Measurements from ENCODE around the gene METTL2B. TPM values are rescaled to one million over a fixed set of nuclear protein-coding genes. Genes with fewer than 3 reads are reported as not detected.
"Not testable (repeated sequence)": the region's sequence is repeated elsewhere in the genome, so short reads cannot be mapped to it uniquely, and the experiment has no call there.

METTL2B gene
- total and polyA plus RNA-seq, 2 donors (not counting 1 experiment from before 2014, with no cell fraction given): 25.5 to 30.9 TPM

GRCh38 chr7:128506819-128507218 is 30.3 kb downstream of the METTL2B start:
- H3K4me3 ChIP-seq (replicated peaks in 1 of 4; ENCODE audit: control extremely low read depth in 1 of 4, insufficient read depth in 1 of 4, low read depth in 3 of 4, low read length in 4 of 4); H3K27ac ChIP-seq (ENCODE audit: insufficient read depth, low read length); H3K79me2 ChIP-seq (ENCODE audit: control insufficient read depth, insufficient read depth, low read length); H3K4me2 ChIP-seq (ENCODE audit: extremely low read depth, insufficient read depth, low read length); H3K9ac ChIP-seq (ENCODE audit: insufficient read depth, low read length); H3K36me3 ChIP-seq (ENCODE audit: control insufficient read depth, insufficient read depth, low read length); H2AFZ ChIP-seq (ENCODE audit: low read length); H3K9me3 ChIP-seq (ENCODE audit: control insufficient read depth, insufficient read depth, low read depth, low read length); H3K27me3 ChIP-seq (ENCODE audit: control insufficient read depth, insufficient read depth, low read length); H4K20me1 ChIP-seq (ENCODE audit: control insufficient read depth, extremely low read depth, insufficient read depth, low read length); H3K4me1 ChIP-seq (ENCODE audit: control insufficient read depth, extremely low read depth, insufficient read depth, low read length); DNase-seq (ENCODE audit: low read depth in 2 of 2): not testable (repeated sequence)

DNA sequence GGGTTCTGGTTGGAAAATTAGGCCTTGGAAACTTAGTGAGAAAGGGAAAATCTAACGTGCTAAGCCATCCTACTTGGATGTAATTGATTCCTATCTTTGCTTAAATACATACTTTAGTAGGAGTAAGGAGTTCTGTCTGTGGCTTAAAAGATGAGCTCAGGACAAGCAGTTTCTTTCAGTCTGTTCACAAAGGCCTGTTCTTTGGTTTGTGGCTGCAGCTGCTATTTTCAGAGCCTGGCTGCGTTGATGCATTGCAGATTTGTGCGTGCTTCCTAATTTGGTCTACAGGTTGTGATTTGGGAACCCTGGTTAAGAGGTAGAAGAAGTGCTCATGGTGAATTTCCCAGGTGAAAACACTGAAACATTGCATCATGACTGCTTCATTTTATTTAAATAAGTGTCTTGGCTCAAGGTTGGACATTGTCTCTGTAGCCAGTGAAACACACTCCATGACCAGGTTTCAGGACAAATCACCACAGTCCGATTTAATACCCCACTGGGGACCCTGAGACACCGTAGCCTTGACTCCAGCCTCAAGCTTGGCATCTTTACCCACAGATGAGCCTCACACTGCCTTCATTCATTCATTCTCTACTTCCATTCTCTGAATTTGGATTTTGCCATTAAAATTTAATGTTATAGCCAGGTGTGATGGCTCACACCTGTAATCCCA is 30.9 kb downstream of the METTL2B start:
- not testable (repeated sequence) for H3K79me2 ChIP-seq (ENCODE audit: control insufficient read depth, insufficient read depth, low read length); H3K27ac ChIP-seq (ENCODE audit: insufficient read depth, low read length); H3K27me3 ChIP-seq (ENCODE audit: control insufficient read depth, insufficient read depth, low read length); DNase-seq (ENCODE audit: low read depth in 2 of 2); H2AFZ ChIP-seq (ENCODE audit: low read length); H3K9me3 ChIP-seq (ENCODE audit: control insufficient read depth, insufficient read depth, low read depth, low read length); H4K20me1 ChIP-seq (ENCODE audit: control insufficient read depth, extremely low read depth, insufficient read depth, low read length); H3K4me3 ChIP-seq (replicated peaks in 1 of 4; ENCODE audit: control extremely low read depth in 1 of 4, insufficient read depth in 1 of 4, low read depth in 3 of 4, low read length in 4 of 4); H3K9ac ChIP-seq (ENCODE audit: insufficient read depth, low read length); H3K4me2 ChIP-seq (ENCODE audit: extremely low read depth, insufficient read depth, low read length); H3K4me1 ChIP-seq (ENCODE audit: control insufficient read depth, extremely low read depth, insufficient read depth, low read length); H3K36me3 ChIP-seq (ENCODE audit: control insufficient read depth, insufficient read depth, low read length)

GRCh38 chr7:128511692-128512091 is 35.1 kb downstream of the METTL2B start:
- not testable (repeated sequence) for H3K36me3 ChIP-seq (ENCODE audit: control insufficient read depth, insufficient read depth, low read length); H3K9ac ChIP-seq (ENCODE audit: insufficient read depth, low read length); H3K9me3 ChIP-seq (ENCODE audit: control insufficient read depth, insufficient read depth, low read depth, low read length); DNase-seq (ENCODE audit: low read depth in 2 of 2); H3K27me3 ChIP-seq (ENCODE audit: control insufficient read depth, insufficient read depth, low read length); H3K27ac ChIP-seq (ENCODE audit: insufficient read depth, low read length); H3K4me3 ChIP-seq (replicated peaks in 1 of 4; ENCODE audit: control extremely low read depth in 1 of 4, insufficient read depth in 1 of 4, low read depth in 3 of 4, low read length in 4 of 4); H4K20me1 ChIP-seq (ENCODE audit: control insufficient read depth, extremely low read depth, insufficient read depth, low read length); H3K4me2 ChIP-seq (ENCODE audit: extremely low read depth, insufficient read depth, low read length); H3K4me1 ChIP-seq (ENCODE audit: control insufficient read depth, extremely low read depth, insufficient read depth, low read length); H2AFZ ChIP-seq (ENCODE audit: low read length); H3K79me2 ChIP-seq (ENCODE audit: control insufficient read depth, insufficient read depth, low read length)

GRCh38 chr7:128515232-128515631 is 38.7 kb downstream of the METTL2B start:
- not testable (repeated sequence) for H3K79me2 ChIP-seq (ENCODE audit: control insufficient read depth, insufficient read depth, low read length); H3K4me1 ChIP-seq (ENCODE audit: control insufficient read depth, extremely low read depth, insufficient read depth, low read length); DNase-seq (ENCODE audit: low read depth in 2 of 2); H3K27me3 ChIP-seq (ENCODE audit: control insufficient read depth, insufficient read depth, low read length); H3K36me3 ChIP-seq (ENCODE audit: control insufficient read depth, insufficient read depth, low read length); H3K4me3 ChIP-seq (replicated peaks in 1 of 4; ENCODE audit: control extremely low read depth in 1 of 4, insufficient read depth in 1 of 4, low read depth in 3 of 4, low read length in 4 of 4); H3K9me3 ChIP-seq (ENCODE audit: control insufficient read depth, insufficient read depth, low read depth, low read length); H3K9ac ChIP-seq (ENCODE audit: insufficient read depth, low read length); H2AFZ ChIP-seq (ENCODE audit: low read length); H3K27ac ChIP-seq (ENCODE audit: insufficient read depth, low read length); H4K20me1 ChIP-seq (ENCODE audit: control insufficient read depth, extremely low read depth, insufficient read depth, low read length); H3K4me2 ChIP-seq (ENCODE audit: extremely low read depth, insufficient read depth, low read length)

DNA sequence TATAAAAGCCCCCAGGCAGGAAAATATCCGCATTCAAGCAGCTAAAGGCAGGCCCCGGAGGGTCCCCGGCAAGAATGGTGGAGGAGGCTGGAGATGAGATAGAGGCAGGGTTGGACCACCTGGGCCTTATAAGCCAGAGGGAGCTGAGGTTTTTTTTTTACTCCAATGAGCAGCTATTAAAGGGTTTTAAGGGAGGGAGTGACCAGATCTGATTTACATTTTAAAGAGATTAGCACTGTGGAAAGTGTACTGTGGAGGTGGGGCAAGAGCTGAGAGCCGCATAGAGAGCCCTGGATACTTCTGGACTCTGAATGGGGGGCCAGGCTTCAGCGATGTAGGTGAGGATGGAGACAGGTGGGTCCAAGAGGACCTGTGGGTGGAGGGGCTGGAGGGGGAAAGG is 40.5 kb downstream of the METTL2B start:
- not testable (repeated sequence) for H4K20me1 ChIP-seq (ENCODE audit: control insufficient read depth, extremely low read depth, insufficient read depth, low read length); H3K27me3 ChIP-seq (ENCODE audit: control insufficient read depth, insufficient read depth, low read length); DNase-seq (ENCODE audit: low read depth in 2 of 2); H3K4me2 ChIP-seq (ENCODE audit: extremely low read depth, insufficient read depth, low read length); H3K9me3 ChIP-seq (ENCODE audit: control insufficient read depth, insufficient read depth, low read depth, low read length); H2AFZ ChIP-seq (ENCODE audit: low read length); H3K4me1 ChIP-seq (ENCODE audit: control insufficient read depth, extremely low read depth, insufficient read depth, low read length); H3K27ac ChIP-seq (ENCODE audit: insufficient read depth, low read length); H3K4me3 ChIP-seq (replicated peaks in 1 of 4; ENCODE audit: control extremely low read depth in 1 of 4, insufficient read depth in 1 of 4, low read depth in 3 of 4, low read length in 4 of 4); H3K36me3 ChIP-seq (ENCODE audit: control insufficient read depth, insufficient read depth, low read length); H3K79me2 ChIP-seq (ENCODE audit: control insufficient read depth, insufficient read depth, low read length); H3K9ac ChIP-seq (ENCODE audit: insufficient read depth, low read length)

- not testable (repeated sequence) for H4K20me1 ChIP-seq (ENCODE audit: control insufficient read depth, extremely low read depth, insufficient read depth, low read length); H3K79me2 ChIP-seq (ENCODE audit: control insufficient read depth, insufficient read depth, low read length); H3K4me3 ChIP-seq (replicated peaks in 1 of 4; ENCODE audit: control extremely low read depth in 1 of 4, insufficient read depth in 1 of 4, low read depth in 3 of 4, low read length in 4 of 4); H3K27ac ChIP-seq (ENCODE audit: insufficient read depth, low read length); H3K36me3 ChIP-seq (ENCODE audit: control insufficient read depth, insufficient read depth, low read length); H3K27me3 ChIP-seq (ENCODE audit: control insufficient read depth, insufficient read depth, low read length); H3K9me3 ChIP-seq (ENCODE audit: control insufficient read depth, insufficient read depth, low read depth, low read length); H3K4me2 ChIP-seq (ENCODE audit: extremely low read depth, insufficient read depth, low read length); H2AFZ ChIP-seq (ENCODE audit: low read length); H3K4me1 ChIP-seq (ENCODE audit: control insufficient read depth, extremely low read depth, insufficient read depth, low read length); H3K9ac ChIP-seq (ENCODE audit: insufficient read depth, low read length)
- peak; percentile 63 to 75 for DNase-seq (ENCODE audit: low read depth in 2 of 2)
Observed at GRCh38 chr7:128523226-128523931, 46.8 kb downstream of the METTL2B start.

Measured in fibroblast of lung (primary cell).